Neuronal stem cell (in vitro differentiated cells): ENCODE data around the gene EXT2.

Experiments used
- DNase-seq: peaks from one replicate; pipeline ENCODE4 v3.0.0-alpha.2; 2013; ENCODE audit warnings: low spot score
- H2AFZ ChIP-seq: one replicate; pipeline ENCODE4 v1.6.1; 2013; ENCODE audit warnings: mild to moderate bottlenecking, low read length, inconsistent platforms
- H2AK5ac ChIP-seq: 2 replicates; pipeline ENCODE4 v1.6.1; 2013; ENCODE audit warnings: low read depth, mild to moderate bottlenecking, inconsistent platforms, low read length, moderate library complexity, mixed read lengths
- H2BK120ac ChIP-seq: 2 replicates; pipeline ENCODE4 v1.6.1; 2013; ENCODE audit warnings: low read depth, mild to moderate bottlenecking, inconsistent platforms, low read length, moderate library complexity, mixed read lengths
- H2BK12ac ChIP-seq: one replicate; pipeline ENCODE4 v1.6.1; 2013; ENCODE audit warnings: low read length, inconsistent platforms
- H2BK15ac ChIP-seq: 2 replicates; pipeline ENCODE4 v1.6.1; 2013; ENCODE audit warnings: mild to moderate bottlenecking, low read length, inconsistent platforms, mixed read lengths
- H2BK5ac ChIP-seq: one replicate; pipeline ENCODE4 v1.6.1; 2013; ENCODE audit warnings: inconsistent platforms, mild to moderate bottlenecking, low read length, moderate library complexity
- H3K14ac ChIP-seq: one replicate; pipeline ENCODE4 v1.6.1; 2013; ENCODE audit warnings: low read length, inconsistent platforms
- H3K18ac ChIP-seq: 2 replicates; pipeline ENCODE4 v1.6.1; 2013; ENCODE audit warnings: low read length, inconsistent platforms
- H3K23ac ChIP-seq: 2 replicates; pipeline ENCODE4 v1.6.1; 2013; ENCODE audit warnings: low read depth, mild to moderate bottlenecking, mixed read lengths, low read length, inconsistent platforms; ENCODE audit not compliant: poor library complexity
- H3K27ac ChIP-seq: replicated peaks from 3 replicates; pipeline ENCODE4 v1.5.1; 2013; ENCODE audit warnings: low read length, inconsistent platforms
- H3K27me3 ChIP-seq, 3 experiments: 2 replicates each; pipeline ENCODE4 v1.6.1; 2013; ENCODE audit warnings: low read length in 3 of 3, mild to moderate bottlenecking in 2 of 3, inconsistent platforms in 1 of 3, low read depth in 1 of 3, mixed read lengths in 1 of 3, moderate library complexity in 1 of 3; ENCODE audit not compliant: control insufficient read depth in 3 of 3, insufficient read depth in 3 of 3
- H3K36me3 ChIP-seq, 2 donors: replicated peaks in 1 of 2; 2 replicates each; pipeline ENCODE4 v1.6.1; 2013; ENCODE audit warnings: low read length in 2 of 2; ENCODE audit not compliant: control insufficient read depth in 2 of 2, insufficient read depth in 2 of 2
- H3K4ac ChIP-seq: 2 replicates; pipeline ENCODE4 v1.6.1; 2013; ENCODE audit warnings: inconsistent platforms, mild to moderate bottlenecking, low read length, moderate library complexity
- H3K4me1 ChIP-seq, 2 donors: 1 replicate in 1 of 2; 2 replicates in 1 of 2; pipeline ENCODE4 v1.6.1; 2013; ENCODE audit warnings: low read length in 2 of 2, low read depth in 1 of 2; ENCODE audit not compliant: control insufficient read depth in 2 of 2, insufficient read depth in 1 of 2
- H3K4me2 ChIP-seq: one replicate; pipeline ENCODE4 v1.6.1; 2013; ENCODE audit warnings: mild to moderate bottlenecking, low read length, inconsistent platforms; ENCODE audit not compliant: insufficient read depth, poor library complexity, severe bottlenecking
- H3K4me3 ChIP-seq, 2 donors: 2 replicates each; pipeline ENCODE4 v1.5.1; 2013; ENCODE audit warnings: low read length in 2 of 2, mild to moderate bottlenecking in 2 of 2, inconsistent platforms in 1 of 2, moderate library complexity in 1 of 2
- H3K79me1 ChIP-seq: one replicate; pipeline ENCODE4 v1.6.1; 2013; ENCODE audit warnings: low read depth, mild to moderate bottlenecking, inconsistent platforms, low read length, moderate library complexity
- H3K9ac ChIP-seq: one replicate; pipeline ENCODE4 v1.6.1; 2013; ENCODE audit warnings: mild to moderate bottlenecking, low read depth, low read length, inconsistent platforms; ENCODE audit not compliant: poor library complexity
- H3K9me3 ChIP-seq, 2 donors: replicated peaks in 1 of 2; 2 replicates each; pipeline versions ENCODE3 to v1.6.1; 2013; ENCODE audit warnings: low read length in 2 of 2, mild to moderate bottlenecking in 2 of 2, inconsistent platforms in 1 of 2, low read depth in 1 of 2, mixed read lengths in 1 of 2, moderate library complexity in 1 of 2; ENCODE audit not compliant: control insufficient read depth in 2 of 2, insufficient read depth in 1 of 2
- H4K8ac ChIP-seq: one replicate; pipeline ENCODE4 v1.6.1; 2013; ENCODE audit warnings: low read depth, mild to moderate bottlenecking, inconsistent platforms, low read length, moderate library complexity
- H4K91ac ChIP-seq: one replicate; pipeline ENCODE4 v1.6.1; 2013; ENCODE audit warnings: low read length, low read depth, mild to moderate bottlenecking, inconsistent platforms; ENCODE audit not compliant: poor library complexity
- WGBS, 2 donors: extraction: QIAGEN DNeasy Blood & Tissue Kit; methylation state at CpG; one replicate each; pipeline ENCODE4 v1.1.7; 2013; ENCODE audit warnings: missing lambda C conversion rate in 2 of 2, mixed read lengths in 1 of 2; ENCODE audit not compliant: insufficient read length in 2 of 2, insufficient replicate concordance in 1 of 2; ENCODE audit errors: extremely low coverage in 2 of 2; 5-methylcytosine and 5-hydroxymethylcytosine counted together

EXT2 gene

GRCh38 chr11:44229098-44229497 lies 133.6 kb downstream of the EXT2 start:
- H3K27ac ChIP-seq: no peak overlapping the region
- H3K36me3 ChIP-seq: no peaks in the 10 kb centered on the region
- no peak overlapping the region for H2BK12ac ChIP-seq
- no peak overlapping the region for H2BK5ac ChIP-seq
- no peak overlapping the region for H3K9ac ChIP-seq
- no peak overlapping the region for H4K8ac ChIP-seq
- H3K79me1 ChIP-seq: no peaks in the 10 kb centered on the region
- no peak overlapping the region for H3K4me2 ChIP-seq
- DNase-seq: no peak
- H2BK15ac ChIP-seq: no peak overlapping the region
- no peak overlapping the region for H3K4ac ChIP-seq
- no peak overlapping the region for H3K14ac ChIP-seq
- peaks cover 0 to 12% of the 10 kb centered on the region in 2 donors for H3K4me1 ChIP-seq
- no peaks in the 10 kb centered on the region for H3K27me3 ChIP-seq
- no peak overlapping the region for H3K23ac ChIP-seq
- H2AK5ac ChIP-seq: no peak overlapping the region
- H3K18ac ChIP-seq: no peak overlapping the region
- no peak overlapping the region for H4K91ac ChIP-seq
- no peak overlapping the region for H3K4me3 ChIP-seq
- no peak overlapping the region for H2BK120ac ChIP-seq
- H2AFZ ChIP-seq: no peak overlapping the region
- no CpG with 5 or more reads among the region's 4 CpGs for WGBS, 2 donors
- no peaks in the 10 kb centered on the region for H3K9me3 ChIP-seq

GRCh38 chr11:44229624-44230023 lies 134.1 kb downstream of the EXT2 start:
- Histone ChIP-seq H2BK12ac (no peak overlapping the region), H3K23ac (no peak overlapping the region), H3K27ac (no peak overlapping the region), H2BK120ac (no peak overlapping the region), H2AK5ac (no peak overlapping the region), H3K4me2 (no peak overlapping the region), H2BK5ac (no peak overlapping the region), H4K91ac (no peak overlapping the region), H3K4me1 (peaks cover 0 to 12% of the 10 kb centered on the region in 2 donors), H2AFZ (no peak overlapping the region), H4K8ac (no peak overlapping the region), H3K14ac (no peak overlapping the region), H3K79me1 (no peaks in the 10 kb centered on the region), H2BK15ac (no peak overlapping the region), H3K9ac (no peak overlapping the region), H3K4me3 (no peak overlapping the region), H3K36me3 (no peaks in the 10 kb centered on the region), H3K4ac (no peak overlapping the region), H3K9me3 (no peaks in the 10 kb centered on the region), H3K18ac (no peak overlapping the region), H3K27me3 (no peaks in the 10 kb centered on the region)
- no CpG with 5 or more reads among the region's 3 CpGs for WGBS, 2 donors
- DNase-seq: no peak

- no CpG with 5 or more reads among the region's 8 CpGs for WGBS, 2 donors
Measured at GRCh38 chr11:44235765-44236201, 140.3 kb downstream of the EXT2 start.

GRCh38 chr11:44236296-44236695 lies 140.8 kb downstream of the EXT2 start:
- no peak for DNase-seq
- Histone ChIP-seq H4K8ac (no peak overlapping the region), H2BK5ac (no peak overlapping the region), H2BK120ac (no peak overlapping the region), H3K18ac (no peak overlapping the region), H3K27ac (no peak overlapping the region), H2BK12ac (no peak overlapping the region), H3K9ac (no peak overlapping the region), H3K4me1 (no peaks in the 10 kb centered on the region), H3K4me2 (no peak overlapping the region), H3K27me3 (no peaks in the 10 kb centered on the region), H3K14ac (no peak overlapping the region), H3K9me3 (no peaks in the 10 kb centered on the region), H3K23ac (no peak overlapping the region), H2BK15ac (no peak overlapping the region), H3K36me3 (peaks cover 3 to 22% of the 10 kb centered on the region in 2 donors), H3K4ac (no peak overlapping the region), H2AK5ac (no peak overlapping the region), H3K79me1 (no peaks in the 10 kb centered on the region), H2AFZ (no peak overlapping the region), H4K91ac (no peak overlapping the region), H3K4me3 (no peak overlapping the region)
- no CpG with 5 or more reads among the region's 2 CpGs for WGBS, 2 donors

More at GRCh38 chr11:44235765-44236201, 140.3 kb downstream of the EXT2 start:
- H2AK5ac ChIP-seq: no peak overlapping the region
- no peak overlapping the region for H3K4ac ChIP-seq
- H3K23ac ChIP-seq: no peak overlapping the region
- H2BK5ac ChIP-seq: no peak overlapping the region
- no peaks in the 10 kb centered on the region for H3K9me3 ChIP-seq
- no peak overlapping the region for H2BK12ac ChIP-seq
- no peak overlapping the region for H3K9ac ChIP-seq
- H3K4me3 ChIP-seq: no peak overlapping the region
- no peak overlapping the region for H3K14ac ChIP-seq
- H3K18ac ChIP-seq: no peak overlapping the region
- peaks cover 3 to 22% of the 10 kb centered on the region in 2 donors for H3K36me3 ChIP-seq
- no peak overlapping the region for H2BK15ac ChIP-seq
- no peak overlapping the region for H4K91ac ChIP-seq
- no peaks in the 10 kb centered on the region for H3K4me1 ChIP-seq
- H3K4me2 ChIP-seq: no peak overlapping the region
- H3K79me1 ChIP-seq: no peaks in the 10 kb centered on the region
- H3K27ac ChIP-seq: no peak overlapping the region
- no peak overlapping the region for H2AFZ ChIP-seq
- H4K8ac ChIP-seq: no peak overlapping the region
- no peak for DNase-seq
- no peak overlapping the region for H2BK120ac ChIP-seq
- no peaks in the 10 kb centered on the region for H3K27me3 ChIP-seq
